ENCODE results near the gene JAK2. TPM values are rescaled to one million over a fixed set of nuclear protein-coding genes. Genes with fewer than 3 reads are reported as not detected.

JAK2 gene
- total and polyA plus RNA-seq, 2 of the 4 experiments (the other 2 are of a cell fraction), result 2.3 to 6.1 TPM

DNA sequence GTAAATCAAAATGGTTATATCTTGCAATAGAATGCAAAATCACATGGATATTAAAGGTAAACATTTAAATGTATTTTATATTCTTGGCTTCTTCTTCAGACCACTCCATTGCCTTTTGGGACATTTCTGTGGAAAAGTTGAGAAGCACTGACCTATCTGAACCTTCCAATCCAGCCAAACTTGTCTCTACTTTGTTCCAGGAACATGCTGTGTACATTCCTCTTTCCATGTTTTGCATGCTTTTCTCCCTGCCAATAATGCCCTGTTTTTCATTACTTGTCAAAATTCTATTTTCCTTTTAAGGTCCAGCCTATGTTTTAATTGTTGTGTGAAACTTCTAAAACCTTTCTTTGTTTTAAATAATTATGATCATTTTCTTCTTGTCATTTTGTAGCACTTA, 28.3 kb downstream of the JAK2 start:
- ATAC-seq (ENCODE audit: low read depth) (no peak), DNase-seq (no peak)
- intact Hi-C loops (cut with micrococcal nuclease) (no loop called here), dilution Hi-C loops (cut with HindIII; ENCODE audit: low sequenced_read_pairs, unreplicated experiment) (no loop called here), in situ Hi-C loops (cut with MboI; ENCODE audit: low sequenced_read_pairs) (no loop called here)
- Histone ChIP-seq H4K5ac (ENCODE audit: low read depth, low read length) (no peak overlapping the region), H3K4ac (ENCODE audit: low read depth, low read length) (no peak overlapping the region), H3K4me3 (ENCODE audit: insufficient read depth, low read depth, low read length) (no peak overlapping the region), H3K9me3 (ENCODE audit: control insufficient read depth, insufficient read depth, low read length) (peaks cover 3% of the 10 kb centered on the region; the same call in 1 of the 2 replicates), H3K27ac (ENCODE audit: insufficient read depth, low read length) (no peak overlapping the region), H2AK9ac (replicated peaks; ENCODE audit: low read depth, low read length, poor library complexity) (no peak overlapping the region), H2BK15ac (ENCODE audit: low read depth, low read length) (no peak overlapping the region), H4K91ac (ENCODE audit: insufficient read depth, low read depth, low read length) (no peak overlapping the region), H3K4me1 (ENCODE audit: control insufficient read depth, insufficient read depth, low read length) (no peaks in the 10 kb centered on the region), H3K9me1 (ENCODE audit: insufficient read depth, low read length) (peaks cover 5% of the 10 kb centered on the region; the same call in 1 of the 2 replicates), H3K14ac (replicated peaks; ENCODE audit: low read depth, low read length) (no peak overlapping the region), H3K27me3 (ENCODE audit: control insufficient read depth, insufficient read depth, low read length) (no peaks in the 10 kb centered on the region), H2AK5ac (ENCODE audit: low read depth, low read length) (no peak overlapping the region), H4K8ac (ENCODE audit: low read depth in 2 of 2, low read length in 2 of 2) (no peak overlapping the region), H2BK20ac (ENCODE audit: low read depth, low read length) (no peak overlapping the region), H2BK120ac (ENCODE audit: low read depth, low read length) (no peak overlapping the region), H2BK5ac (ENCODE audit: low read depth, low read length, poor library complexity, severe bottlenecking) (no peak overlapping the region), H3K9ac (ENCODE audit: low read depth, low read length) (no peak overlapping the region), H4K20me1 (ENCODE audit: insufficient read depth, low read length) (0 out of 2 replicates have a peak, but pooled peaks cover 3% of the 10 kb centered on the region), H3K79me1 (ENCODE audit: low read depth in 1 of 2, low read length in 2 of 2) (peaks cover 11 to 23% of the 10 kb centered on the region in 2 experiments), H3K23ac (ENCODE audit: low read depth, low read length) (no peak overlapping the region), H3K56ac (ENCODE audit: extremely low read depth, insufficient read depth, low read length) (no peak overlapping the region), H3K18ac (ENCODE audit: low read depth, low read length) (no peak overlapping the region), H2AFZ (replicated peaks; ENCODE audit: low read length, poor library complexity) (no peak overlapping the region), H3K4me2 (ENCODE audit: low read depth, low read length) (no peak overlapping the region), H3K36me3 (ENCODE audit: control insufficient read depth, insufficient read depth, low read length) (no peaks in the 10 kb centered on the region)
- TF ChIP-seq MXI1 (IDR thresholded peaks at IDR 0.05; ENCODE audit: borderline replicate concordance, low read depth, low read length), result no peak
- TF ChIP-seq SMC3 (IDR thresholded peaks at IDR 0.05; ENCODE audit: low read depth, low read length), result no peak
- no peak for TF ChIP-seq FOS (IDR thresholded peaks at IDR 0.05; ENCODE audit: low read depth, low read length)
- TF ChIP-seq, protein P1, sequence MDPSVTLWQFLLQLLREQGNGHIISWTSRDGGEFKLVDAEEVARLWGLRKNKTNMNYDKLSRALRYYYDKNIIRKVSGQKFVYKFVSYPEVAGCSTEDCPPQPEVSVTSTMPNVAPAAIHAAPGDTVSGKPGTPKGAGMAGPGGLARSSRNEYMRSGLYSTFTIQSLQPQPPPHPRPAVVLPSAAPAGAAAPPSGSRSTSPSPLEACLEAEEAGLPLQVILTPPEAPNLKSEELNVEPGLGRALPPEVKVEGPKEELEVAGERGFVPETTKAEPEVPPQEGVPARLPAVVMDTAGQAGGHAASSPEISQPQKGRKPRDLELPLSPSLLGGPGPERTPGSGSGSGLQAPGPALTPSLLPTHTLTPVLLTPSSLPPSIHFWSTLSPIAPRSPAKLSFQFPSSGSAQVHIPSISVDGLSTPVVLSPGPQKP (IDR thresholded peaks at IDR 0.05; ENCODE audit: borderline replicate concordance, low read depth, low read length), result no peak
- TF ChIP-seq, protein P2, sequence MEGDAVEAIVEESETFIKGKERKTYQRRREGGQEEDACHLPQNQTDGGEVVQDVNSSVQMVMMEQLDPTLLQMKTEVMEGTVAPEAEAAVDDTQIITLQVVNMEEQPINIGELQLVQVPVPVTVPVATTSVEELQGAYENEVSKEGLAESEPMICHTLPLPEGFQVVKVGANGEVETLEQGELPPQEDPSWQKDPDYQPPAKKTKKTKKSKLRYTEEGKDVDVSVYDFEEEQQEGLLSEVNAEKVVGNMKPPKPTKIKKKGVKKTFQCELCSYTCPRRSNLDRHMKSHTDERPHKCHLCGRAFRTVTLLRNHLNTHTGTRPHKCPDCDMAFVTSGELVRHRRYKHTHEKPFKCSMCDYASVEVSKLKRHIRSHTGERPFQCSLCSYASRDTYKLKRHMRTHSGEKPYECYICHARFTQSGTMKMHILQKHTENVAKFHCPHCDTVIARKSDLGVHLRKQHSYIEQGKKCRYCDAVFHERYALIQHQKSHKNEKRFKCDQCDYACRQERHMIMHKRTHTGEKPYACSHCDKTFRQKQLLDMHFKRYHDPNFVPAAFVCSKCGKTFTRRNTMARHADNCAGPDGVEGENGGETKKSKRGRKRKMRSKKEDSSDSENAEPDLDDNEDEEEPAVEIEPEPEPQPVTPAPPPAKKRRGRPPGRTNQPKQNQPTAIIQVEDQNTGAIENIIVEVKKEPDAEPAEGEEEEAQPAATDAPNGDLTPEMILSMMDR (conservative IDR thresholded peaks at IDR 0.05; ENCODE audit: low read depth, low read length), result no peak
- no peak for TF ChIP-seq BHLHE40 (IDR thresholded peaks at IDR 0.05; ENCODE audit: low read depth, low read length)
- TF ChIP-seq, protein P3, sequence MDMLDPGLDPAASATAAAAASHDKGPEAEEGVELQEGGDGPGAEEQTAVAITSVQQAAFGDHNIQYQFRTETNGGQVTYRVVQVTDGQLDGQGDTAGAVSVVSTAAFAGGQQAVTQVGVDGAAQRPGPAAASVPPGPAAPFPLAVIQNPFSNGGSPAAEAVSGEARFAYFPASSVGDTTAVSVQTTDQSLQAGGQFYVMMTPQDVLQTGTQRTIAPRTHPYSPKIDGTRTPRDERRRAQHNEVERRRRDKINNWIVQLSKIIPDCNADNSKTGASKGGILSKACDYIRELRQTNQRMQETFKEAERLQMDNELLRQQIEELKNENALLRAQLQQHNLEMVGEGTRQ (IDR thresholded peaks at IDR 0.05; ENCODE audit: low read depth, low read length), result no peak
- no peak for TF ChIP-seq RFX5 (IDR thresholded peaks at IDR 0.05; ENCODE audit: low read depth, low read length)
- no peak for TF ChIP-seq CHD1 (IDR thresholded peaks at IDR 0.05; ENCODE audit: low read depth, low read length)
- TF ChIP-seq MAZ (IDR thresholded peaks at IDR 0.05; ENCODE audit: borderline replicate concordance, low read depth, low read length), result no peak
- TF ChIP-seq NFE2L2 (IDR thresholded peaks at IDR 0.05; ENCODE audit: low read depth, low read length), result no peak
- no peak for TF ChIP-seq RAD21 (IDR thresholded peaks at IDR 0.05; ENCODE audit: low read length)
- no peak for TF ChIP-seq RCOR1 (IDR thresholded peaks at IDR 0.05; ENCODE audit: insufficient replicate concordance, low read length)
- TF ChIP-seq POLR2A (IDR thresholded peaks at IDR 0.05; ENCODE audit: low read depth, low read length), result no peak
- TF ChIP-seq MAFK (IDR thresholded peaks at IDR 0.05; ENCODE audit: low read depth, low read length), result no peak
- TF ChIP-seq CEBPB (IDR thresholded peaks at IDR 0.05; ENCODE audit: low read depth, low read length), result no peak
- BruUV-seq (replicated peaks), result no TSS peak
- ChIA-PET POLR2A (ENCODE audit: unreplicated experiment) (no interaction called here), CTCF (no interaction called here)
